HG03175 (cell line): ENCODE measurements around the gene TMEM116.
"Not testable (repeated sequence)": the region's sequence is repeated elsewhere in the genome, so short reads cannot be mapped to it uniquely, and the experiment has no call there.

Experiments used
- ATAC-seq: cut with Tn5 transposase; IDR thresholded peaks from one replicate; pipeline ENCODE4 v1.9.1; 2021; ENCODE audit warnings: mild to moderate bottlenecking, moderate library complexity; ENCODE audit not compliant: unreplicated experiment

The TMEM116 gene

DNA sequence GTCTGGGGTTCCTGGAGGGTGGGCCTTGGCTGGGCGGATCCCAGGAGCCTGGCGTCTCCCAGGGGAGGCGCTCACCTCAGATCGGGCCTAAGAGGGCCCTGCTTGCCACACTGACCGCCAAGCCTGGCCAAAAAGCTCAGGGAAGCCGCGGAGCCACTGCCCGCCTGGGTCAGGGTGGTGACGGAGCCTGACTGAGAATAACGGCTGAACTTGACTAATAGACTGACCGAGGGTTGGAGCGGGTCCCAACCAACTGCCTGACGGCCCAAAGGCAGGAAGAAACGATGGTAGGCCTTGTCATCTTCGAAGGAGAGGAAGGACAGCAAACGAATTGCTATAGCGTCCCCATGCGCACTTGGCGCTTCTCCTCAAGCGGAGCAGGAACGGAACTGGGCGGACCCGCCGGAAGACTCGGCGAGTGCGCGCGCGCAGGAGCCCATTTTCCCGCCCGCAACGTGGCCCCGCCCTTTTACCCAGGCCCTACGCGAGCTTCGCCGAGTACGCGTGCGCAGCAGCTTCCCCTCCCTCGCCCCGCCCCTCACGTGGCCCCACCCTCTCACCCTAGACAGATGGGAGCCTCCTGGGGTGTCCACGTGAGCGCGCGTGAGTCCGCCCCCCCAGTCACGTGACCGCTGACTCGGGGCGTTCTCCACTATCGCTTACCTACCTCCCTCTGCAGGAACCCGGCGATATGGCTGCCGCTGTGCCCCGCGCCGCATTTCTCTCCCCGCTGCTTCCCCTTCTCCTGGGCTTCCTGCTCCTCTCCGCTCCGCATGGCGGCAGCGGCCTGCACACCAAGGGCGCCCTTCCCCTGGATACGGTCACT is at the start of gene TMEM116, which contains the start of gene ERP29:
TMEM116 (minus strand) TSS at position 391 of the 826 bp plus-strand sequence. CDS start 7,895 bp downstream, outside the sequence.
ERP29 (plus strand) TSS at position 652 of the 826 bp plus-strand sequence; CDS start at position 692, 40 bp downstream.
- peak; percentile 69 for ATAC-seq

DNA sequence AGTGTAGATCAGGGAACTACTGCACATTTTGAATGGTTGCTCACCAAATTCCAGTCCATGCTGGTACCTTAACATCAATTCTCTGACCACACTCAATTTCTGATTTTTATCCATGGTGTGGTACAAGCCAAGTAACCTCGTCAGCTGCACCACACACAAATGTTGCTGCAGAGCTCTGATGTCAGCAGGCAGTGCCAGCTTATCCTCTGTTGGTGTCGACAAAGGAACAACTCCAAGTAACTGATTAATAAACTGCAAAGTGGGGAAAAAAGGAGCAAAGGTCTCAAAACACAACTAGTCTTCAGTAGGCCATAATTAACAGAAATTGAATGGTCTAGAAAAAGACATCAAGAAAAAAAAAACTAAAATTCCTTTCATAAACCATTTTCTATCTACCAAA is 48.2 kb upstream of the TMEM116 start:
- ATAC-seq = no peak

DNA sequence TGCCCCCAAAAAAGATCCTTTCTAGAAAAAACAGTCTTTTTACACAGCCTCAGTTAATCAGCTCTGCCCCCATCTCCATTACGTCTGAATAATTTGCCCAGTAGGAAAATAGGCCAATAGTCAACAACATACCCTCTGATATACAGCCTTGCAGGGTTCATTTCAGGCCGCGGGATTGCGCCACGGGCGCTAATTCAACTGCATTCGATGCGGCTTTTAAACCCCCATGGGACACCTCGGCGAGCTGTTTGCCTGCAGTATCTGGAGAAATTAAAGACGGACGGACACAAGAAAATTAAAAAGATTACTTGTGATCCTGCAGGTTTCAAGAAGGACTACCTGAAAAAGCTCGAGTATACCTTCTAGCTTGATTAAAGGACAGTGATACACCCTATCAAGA is 36.4 kb upstream of the TMEM116 start:
- ATAC-seq = no peak

DNA sequence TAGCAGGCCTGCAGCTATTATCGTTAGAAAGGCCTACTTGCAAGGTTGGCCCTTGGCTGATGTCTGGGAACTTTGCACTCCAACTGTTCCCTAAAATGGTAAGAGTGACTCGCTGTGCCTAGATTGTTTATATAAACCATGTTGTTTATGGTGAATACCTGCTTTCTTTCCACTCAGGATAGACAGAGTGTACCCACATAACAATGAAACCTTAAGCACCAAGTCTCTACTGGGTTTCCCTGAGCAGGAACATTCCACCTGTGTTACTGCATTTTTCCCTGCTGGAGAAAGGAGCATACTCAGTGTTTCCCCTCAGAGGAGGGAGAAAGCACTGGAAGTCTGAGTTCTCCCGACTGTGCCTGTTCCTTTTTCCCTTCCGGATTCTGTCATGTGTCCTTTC is 33.0 kb upstream of the TMEM116 start:
- no peak for ATAC-seq

DNA sequence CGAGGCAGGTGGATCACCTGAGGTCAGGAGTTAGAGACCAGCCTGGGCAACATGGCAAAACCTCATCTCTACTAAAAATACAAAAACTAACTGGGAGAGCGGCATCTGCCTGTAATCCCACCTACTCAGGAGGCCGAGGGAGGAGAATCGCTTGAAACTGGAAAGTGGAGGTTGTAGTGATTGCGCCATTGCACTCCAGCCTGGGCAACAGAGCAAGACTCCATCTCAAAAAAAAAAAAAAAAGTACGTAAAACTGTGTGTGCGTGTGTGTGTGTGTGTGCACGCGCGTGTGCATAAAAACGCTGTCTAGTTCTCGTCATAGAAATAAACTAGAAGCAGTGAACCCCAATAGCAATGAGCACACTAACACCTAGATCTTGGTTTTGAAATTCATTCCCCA is 23.6 kb upstream of the TMEM116 start:
- not testable (repeated sequence) for ATAC-seq

DNA sequence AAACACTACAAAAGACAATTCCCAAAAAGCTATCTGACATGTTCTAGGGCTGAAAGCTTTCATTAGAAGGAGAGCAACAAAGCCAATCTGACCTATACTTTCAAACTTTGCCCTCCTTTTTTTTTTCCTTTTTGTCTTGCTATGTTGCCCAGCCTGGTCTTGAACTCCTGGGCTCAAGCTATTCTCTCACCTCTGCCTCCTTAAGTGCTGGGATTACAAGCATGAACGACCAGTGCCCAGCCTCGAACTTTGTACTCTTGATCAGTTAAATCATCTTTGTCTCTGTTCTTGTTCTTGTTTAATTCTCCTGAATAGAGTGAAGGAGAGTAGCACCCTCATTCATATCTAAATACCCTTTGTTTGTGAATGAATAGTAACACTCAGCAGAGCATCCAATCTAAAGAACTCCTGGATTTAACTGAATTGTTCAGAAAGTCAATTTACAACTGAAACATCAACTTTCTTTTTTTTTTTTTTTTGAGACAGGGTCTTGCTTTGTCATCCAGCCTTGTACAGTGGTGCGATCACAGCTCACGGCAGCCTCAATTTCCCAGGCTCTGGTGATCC is 22.3 kb upstream of the TMEM116 start:
- ATAC-seq = no peak

DNA sequence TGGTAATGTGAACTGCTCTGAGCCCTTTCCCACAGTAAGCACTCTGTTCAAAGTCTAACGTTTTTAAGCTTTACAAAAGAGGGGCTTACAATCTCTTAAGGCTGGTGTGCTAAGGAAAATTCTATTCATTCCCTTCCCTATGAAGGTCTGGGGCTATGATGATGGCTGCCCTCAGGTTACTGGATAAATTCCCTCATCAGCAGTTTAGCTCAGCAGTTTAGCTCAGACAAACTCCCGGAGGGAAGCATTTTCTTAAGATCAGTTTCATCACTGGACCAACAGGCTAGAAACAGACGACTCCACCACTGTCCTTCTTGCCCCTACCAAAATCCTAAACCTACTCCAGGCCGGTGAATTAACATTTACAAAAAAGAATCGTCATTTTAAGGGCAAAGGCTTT is 19.3 kb upstream of the TMEM116 start:
- ATAC-seq = no peak

DNA sequence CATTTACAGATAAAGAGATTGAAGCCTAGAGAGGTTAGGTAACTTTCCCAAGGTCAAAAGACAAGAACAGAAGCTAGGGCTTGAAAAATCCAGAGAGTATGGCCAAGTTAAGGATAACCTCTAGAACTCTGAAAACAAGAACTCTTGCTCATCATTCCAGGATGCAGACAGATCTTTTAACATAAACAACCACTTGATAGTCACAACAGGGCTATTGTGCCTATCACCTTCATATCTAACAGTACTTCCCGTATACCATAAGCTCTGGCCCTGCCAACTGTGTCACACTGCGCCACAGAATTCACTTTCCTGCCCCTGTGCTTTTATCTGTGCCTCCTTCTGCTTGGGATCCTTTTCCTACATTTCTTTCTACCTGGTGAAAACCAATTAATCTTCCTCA is 18.5 kb upstream of the TMEM116 start:
- no peak for ATAC-seq

DNA sequence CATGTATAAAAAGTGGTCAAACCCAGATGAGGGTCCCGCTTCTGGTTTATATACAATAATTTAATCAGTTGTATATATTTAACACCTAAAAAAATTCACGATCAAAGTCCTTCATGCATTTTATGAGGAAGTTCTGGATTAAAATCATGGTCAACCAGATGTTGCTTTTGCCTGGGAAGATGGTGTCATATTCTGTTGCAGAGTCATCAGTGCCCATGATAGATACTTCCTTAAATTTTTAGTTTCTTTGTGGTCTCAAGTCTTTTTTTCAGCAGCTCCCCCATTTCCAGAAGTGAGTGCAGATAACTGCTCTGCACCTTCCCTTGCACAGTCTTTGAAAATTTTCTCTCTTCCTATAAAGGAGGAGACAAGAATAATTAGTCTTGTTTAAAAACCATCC is 16.3 kb upstream of the TMEM116 start:
- no peak for ATAC-seq

DNA sequence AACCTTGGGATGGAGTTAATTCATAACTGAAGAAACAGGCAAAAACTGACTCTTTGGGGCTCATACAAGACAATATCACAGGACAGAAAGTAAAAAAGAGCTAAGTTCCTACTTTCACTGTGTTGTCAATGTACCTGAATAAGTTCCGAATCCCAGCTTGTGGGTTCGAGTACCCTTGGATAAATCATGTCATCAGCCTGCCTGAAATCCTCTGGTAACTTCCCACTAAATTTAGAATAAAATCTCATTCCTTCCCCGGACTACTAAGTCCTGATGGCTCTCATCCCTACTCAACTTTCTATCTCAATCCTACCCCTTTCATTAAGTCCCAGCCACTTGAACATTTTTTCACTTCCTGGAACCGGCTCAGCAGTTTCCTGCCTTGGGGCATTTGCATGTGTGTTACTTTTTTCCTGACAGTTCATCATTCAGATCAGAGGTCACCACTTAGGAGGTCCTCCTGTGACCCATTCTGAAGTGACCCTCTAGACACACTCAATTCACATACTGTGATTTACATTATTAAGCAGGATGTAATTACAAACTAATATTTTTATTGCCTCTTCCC is 12.9 kb upstream of the TMEM116 start:
- no peak for ATAC-seq

DNA sequence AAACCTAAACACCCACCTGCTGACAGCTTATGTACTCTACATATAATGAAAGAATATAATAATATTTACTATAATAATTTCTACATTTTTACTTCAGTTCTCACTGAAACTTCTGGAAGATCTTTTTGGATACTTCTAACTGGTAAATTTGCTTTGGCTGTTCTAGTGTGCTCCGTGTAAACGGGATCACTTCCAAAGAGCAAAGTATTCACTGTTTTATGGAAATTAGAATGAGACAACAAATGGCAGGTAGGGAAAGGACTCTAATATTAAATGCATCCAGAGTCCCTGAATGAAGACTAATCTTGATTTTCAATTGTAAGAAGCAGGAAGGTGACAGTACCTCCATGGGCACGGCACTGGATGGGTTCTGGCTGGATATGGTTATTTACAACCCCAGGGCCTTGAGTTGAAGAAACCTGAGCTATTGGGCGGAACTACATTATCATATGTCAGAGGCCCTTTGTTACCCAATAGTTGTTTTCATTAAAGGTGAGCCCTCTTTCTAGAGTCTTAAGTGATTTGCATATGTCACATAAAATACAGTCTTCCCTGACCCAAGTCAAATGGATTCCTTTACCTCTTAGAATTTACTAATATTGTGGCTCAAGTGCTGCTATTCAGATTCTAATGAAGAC is 10.9 kb upstream of the TMEM116 start:
- ATAC-seq = no peak

DNA sequence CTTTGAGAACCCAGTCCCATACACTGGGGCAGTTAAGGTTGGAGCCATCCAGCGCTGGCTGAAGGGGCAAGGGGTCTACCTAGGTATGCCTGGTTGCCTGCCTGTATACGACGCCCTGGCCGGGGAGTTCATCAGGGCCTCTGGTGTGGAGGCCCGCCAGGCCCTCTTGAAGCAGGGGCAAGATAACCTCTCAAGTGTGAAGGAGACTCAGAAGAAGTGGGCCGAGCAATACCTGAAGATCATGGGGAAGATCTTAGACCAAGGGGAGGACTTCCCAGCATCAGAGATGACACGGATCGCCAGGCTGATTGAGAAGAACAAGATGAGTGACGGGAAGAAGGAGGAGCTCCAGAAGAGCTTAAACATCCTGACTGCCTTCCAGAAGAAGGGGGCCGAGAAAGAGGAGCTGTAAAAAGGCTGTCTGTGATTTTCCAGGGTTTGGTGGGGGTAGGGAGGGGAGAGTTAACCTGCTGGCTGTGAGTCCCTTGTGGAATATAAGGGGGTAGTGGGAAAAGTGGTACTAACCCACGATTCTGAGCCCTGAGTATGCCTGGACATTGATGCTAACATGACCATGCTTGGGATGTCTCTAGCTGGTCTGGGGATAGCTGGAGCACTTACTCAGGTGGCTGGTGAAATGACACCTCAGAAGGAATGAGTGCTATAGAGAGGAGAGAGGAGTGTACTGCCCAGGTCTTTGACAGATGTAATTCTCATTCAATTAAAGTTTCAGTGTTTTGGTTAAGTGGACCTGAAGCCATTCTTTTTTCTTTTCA is 9.5 kb upstream of the TMEM116 start:
- no peak for ATAC-seq

DNA sequence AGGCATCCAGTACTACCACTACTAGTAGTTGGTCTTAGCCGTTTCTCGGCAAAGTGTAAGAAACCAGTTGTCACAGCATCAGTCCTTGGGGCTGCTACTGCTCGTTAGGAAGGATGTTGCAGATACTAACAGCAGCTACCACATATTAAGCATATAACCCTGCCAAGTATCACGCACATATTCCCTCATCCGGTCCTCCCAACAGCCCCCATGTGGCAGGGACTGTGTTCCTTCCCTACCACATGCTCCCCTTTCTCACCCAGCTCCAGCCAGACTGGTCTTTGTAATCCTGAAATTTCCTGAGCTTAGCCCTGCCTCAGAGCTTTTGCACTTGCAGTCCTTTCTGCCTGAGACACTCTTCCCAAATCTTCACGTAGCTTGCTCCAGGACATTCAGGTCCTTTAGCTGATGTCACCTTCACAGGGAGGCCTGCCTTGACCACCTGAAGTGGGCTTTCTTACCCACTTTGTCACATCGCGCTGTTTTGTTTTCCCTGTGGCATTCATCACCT is 8.0 kb upstream of the TMEM116 start:
- ATAC-seq = no peak

DNA sequence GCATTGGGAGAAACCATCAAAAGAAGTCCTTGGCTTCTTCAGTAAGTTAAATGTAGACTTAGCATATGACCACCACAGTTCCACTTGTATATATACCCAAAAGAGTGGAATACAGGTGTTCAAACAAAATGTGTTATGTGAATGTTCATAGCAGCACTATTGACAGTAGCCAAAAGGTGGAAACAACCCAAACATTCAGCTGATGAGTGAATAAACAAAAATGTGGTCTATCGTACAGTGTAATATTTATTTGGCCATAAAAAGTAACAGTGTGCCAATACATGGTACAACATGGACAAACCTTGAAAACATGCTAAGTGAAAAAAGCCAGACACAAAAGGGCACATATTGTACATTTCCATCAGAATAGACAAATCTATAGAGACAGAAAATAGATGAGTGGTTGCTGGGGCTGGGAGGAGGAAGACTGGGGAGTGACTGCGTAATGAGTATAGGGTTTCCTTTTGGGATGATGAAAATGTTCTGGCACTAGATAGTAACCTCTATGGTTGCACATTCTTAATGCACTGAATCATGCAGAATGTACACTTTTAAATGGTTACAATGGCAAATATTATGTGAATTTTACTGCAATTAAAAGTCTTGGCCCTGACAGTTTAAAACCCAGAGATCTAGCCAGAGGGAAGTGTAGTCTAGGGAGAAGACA is 5.7 kb upstream of the TMEM116 start:
- no peak for ATAC-seq

DNA sequence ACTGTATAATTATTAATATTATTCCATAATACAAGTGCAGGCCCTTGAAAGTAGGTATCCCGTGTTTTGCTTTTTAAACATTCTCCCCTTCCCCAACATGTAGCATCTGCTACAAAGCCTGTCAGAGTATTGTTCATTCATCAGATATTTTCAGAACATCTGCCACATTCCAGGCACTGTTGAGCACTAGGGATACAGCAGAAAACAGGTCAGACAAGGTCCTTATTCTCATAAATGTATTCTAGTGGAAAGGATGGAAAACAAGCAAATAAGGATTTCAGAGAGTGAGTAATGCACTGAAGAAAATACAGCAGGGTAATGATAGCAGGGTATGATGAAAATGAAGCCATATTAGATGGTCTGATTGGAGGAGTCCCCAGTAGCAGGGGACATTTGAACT is 4.1 kb upstream of the TMEM116 start:
- no peak for ATAC-seq

DNA sequence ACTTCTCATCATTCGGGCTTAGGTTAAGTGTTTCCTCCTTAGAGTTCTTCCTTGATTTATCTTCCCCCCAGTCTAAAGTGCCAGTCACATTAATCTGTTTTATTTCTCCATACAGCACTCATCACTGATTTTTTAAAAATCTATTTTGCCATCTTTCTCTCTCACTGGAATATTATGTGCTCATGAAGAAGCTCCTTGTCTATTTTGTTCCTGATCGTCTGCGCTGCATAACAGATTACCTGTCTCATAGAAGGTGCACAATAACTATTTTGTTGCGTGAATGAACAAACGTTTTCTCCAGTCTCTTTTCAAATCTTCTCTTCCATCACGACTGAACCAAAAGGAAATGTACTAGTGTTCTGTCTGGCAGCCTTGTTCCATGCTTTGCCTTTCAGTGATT is 3.0 kb upstream of the TMEM116 start:
- ATAC-seq = no peak

DNA sequence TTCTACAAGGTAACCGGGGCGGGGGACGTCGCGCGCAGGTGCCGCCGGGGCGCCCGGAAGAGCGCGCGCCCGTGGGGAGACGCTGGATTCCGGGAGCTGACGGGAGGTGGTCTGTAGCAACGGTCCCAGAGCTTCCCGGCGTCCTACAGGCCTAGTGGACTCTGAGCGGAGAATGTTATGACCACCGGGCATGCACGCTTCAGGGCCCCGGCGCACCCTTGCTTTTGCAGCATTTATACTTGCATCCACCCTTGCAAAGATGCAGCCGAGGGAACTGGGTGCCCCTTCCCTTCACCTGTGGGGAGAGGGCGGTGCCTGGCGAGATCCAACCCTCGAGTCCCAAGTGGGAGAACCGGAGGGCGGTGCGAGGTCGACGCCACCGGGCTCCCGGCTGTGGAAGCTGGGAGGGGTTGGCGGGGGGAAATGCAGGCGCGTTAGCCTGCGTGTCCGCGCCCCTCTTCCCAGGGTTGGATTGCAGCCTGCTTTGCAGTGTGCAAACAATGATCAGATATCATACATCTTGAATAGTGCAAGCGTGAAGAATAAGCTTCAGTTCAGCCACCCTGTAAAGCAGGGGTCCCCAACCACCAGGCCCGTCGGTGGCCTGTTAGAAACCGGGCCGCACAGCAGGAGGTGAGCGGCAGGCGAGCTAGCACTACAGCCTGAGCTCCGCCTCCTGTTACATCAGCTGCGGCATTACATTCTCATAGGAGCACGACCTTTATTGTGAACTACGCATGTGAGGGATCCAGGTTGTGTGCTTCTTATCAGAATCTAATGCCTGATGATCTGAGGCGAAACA is 837 bp upstream of the TMEM116 start:
- ATAC-seq = peak; percentile 28

DNA sequence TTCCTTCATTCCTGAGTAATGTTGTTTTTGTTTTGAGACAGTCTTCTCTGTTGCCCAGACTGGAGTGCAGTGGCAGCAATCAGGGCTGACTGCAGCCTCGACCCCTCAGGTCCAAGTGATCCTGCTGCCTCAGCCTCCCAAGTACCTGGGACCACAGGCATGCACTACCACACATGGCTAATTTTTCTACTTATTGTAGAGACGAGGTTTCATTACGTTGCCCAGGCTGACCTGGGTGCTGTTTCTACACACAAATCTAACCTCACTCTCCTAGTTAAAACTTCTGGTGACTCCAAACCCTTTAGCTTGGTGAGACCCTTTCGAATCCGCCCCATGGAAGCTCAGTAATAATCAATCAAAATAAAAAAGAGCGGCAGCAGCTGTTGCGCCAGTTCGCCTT is 1.3 kb downstream of the TMEM116 start:
- ATAC-seq = no peak
